ENCODE measurements around the gene MGMT. TPM values are rescaled to one million over a fixed set of nuclear protein-coding genes. Genes with fewer than 3 reads are reported as not detected.

MGMT gene
- total and polyA plus RNA-seq, 2 experiments from 2014 or later: 19.3 to 21.9 TPM

DNA sequence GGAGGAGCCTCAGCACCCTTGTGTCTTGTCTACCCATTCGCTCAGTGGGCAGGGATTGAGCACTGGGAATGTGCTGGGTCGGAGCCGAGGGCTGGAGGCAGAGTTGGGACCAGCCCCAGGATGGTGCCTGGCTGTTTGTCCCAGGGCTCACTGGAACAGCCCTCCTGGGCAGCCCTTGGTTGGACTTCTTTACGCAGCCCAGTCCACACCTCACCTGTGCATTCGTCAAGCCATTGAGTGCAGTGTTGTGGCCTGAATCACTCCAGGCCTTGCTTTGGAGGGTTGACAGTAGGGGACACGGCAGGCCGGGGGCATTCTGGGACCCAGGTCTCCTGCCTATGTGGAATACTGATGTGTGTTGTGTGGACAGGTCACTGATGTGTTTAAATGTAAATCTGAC, 229.6 kb downstream of the MGMT start:
- TF ChIP-seq STAT1 (IDR thresholded peaks at IDR 0.05; ENCODE audit: unreplicated experiment): no peak
- TF ChIP-seq EZH2phosphoT487 (IDR thresholded peaks at IDR 0.05; ENCODE audit: unreplicated experiment): no peak
- TF ChIP-seq, protein P1, sequence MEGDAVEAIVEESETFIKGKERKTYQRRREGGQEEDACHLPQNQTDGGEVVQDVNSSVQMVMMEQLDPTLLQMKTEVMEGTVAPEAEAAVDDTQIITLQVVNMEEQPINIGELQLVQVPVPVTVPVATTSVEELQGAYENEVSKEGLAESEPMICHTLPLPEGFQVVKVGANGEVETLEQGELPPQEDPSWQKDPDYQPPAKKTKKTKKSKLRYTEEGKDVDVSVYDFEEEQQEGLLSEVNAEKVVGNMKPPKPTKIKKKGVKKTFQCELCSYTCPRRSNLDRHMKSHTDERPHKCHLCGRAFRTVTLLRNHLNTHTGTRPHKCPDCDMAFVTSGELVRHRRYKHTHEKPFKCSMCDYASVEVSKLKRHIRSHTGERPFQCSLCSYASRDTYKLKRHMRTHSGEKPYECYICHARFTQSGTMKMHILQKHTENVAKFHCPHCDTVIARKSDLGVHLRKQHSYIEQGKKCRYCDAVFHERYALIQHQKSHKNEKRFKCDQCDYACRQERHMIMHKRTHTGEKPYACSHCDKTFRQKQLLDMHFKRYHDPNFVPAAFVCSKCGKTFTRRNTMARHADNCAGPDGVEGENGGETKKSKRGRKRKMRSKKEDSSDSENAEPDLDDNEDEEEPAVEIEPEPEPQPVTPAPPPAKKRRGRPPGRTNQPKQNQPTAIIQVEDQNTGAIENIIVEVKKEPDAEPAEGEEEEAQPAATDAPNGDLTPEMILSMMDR (conservative IDR thresholded peaks at IDR 0.05; ENCODE audit: low read depth in 2 of 2): no peak
- no peak for TF ChIP-seq ZNF114 (CRISPR knock-in tag; IDR thresholded peaks at IDR 0.05)
- no peak for TF ChIP-seq JUNB (IDR thresholded peaks at IDR 0.05; ENCODE audit: unreplicated experiment)
- TF ChIP-seq, protein P2, sequence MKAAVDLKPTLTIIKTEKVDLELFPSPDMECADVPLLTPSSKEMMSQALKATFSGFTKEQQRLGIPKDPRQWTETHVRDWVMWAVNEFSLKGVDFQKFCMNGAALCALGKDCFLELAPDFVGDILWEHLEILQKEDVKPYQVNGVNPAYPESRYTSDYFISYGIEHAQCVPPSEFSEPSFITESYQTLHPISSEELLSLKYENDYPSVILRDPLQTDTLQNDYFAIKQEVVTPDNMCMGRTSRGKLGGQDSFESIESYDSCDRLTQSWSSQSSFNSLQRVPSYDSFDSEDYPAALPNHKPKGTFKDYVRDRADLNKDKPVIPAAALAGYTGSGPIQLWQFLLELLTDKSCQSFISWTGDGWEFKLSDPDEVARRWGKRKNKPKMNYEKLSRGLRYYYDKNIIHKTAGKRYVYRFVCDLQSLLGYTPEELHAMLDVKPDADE (IDR thresholded peaks at IDR 0.05): no peak
- TF ChIP-seq NANOG (IDR thresholded peaks at IDR 0.05; ENCODE audit: borderline replicate concordance): no peak
- no peak for TF ChIP-seq EZH2 (IDR thresholded peaks at IDR 0.05; ENCODE audit: low read depth, unreplicated experiment)
- TF ChIP-seq, protein P3, sequence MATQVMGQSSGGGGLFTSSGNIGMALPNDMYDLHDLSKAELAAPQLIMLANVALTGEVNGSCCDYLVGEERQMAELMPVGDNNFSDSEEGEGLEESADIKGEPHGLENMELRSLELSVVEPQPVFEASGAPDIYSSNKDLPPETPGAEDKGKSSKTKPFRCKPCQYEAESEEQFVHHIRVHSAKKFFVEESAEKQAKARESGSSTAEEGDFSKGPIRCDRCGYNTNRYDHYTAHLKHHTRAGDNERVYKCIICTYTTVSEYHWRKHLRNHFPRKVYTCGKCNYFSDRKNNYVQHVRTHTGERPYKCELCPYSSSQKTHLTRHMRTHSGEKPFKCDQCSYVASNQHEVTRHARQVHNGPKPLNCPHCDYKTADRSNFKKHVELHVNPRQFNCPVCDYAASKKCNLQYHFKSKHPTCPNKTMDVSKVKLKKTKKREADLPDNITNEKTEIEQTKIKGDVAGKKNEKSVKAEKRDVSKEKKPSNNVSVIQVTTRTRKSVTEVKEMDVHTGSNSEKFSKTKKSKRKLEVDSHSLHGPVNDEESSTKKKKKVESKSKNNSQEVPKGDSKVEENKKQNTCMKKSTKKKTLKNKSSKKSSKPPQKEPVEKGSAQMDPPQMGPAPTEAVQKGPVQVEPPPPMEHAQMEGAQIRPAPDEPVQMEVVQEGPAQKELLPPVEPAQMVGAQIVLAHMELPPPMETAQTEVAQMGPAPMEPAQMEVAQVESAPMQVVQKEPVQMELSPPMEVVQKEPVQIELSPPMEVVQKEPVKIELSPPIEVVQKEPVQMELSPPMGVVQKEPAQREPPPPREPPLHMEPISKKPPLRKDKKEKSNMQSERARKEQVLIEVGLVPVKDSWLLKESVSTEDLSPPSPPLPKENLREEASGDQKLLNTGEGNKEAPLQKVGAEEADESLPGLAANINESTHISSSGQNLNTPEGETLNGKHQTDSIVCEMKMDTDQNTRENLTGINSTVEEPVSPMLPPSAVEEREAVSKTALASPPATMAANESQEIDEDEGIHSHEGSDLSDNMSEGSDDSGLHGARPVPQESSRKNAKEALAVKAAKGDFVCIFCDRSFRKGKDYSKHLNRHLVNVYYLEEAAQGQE (IDR thresholded peaks at IDR 0.05; ENCODE audit: unreplicated experiment): no peak
- no peak for TF ChIP-seq CREB1 (CRISPR knock-in tag; IDR thresholded peaks at IDR 0.05; ENCODE audit: low read depth)
- TF ChIP-seq ZNF331 (CRISPR knock-in tag; IDR thresholded peaks at IDR 0.05; ENCODE audit: low read depth): no peak
- no peak for TF ChIP-seq POLR2AphosphoS5 (IDR thresholded peaks at IDR 0.05; ENCODE audit: low read depth)
- TF ChIP-seq, protein P4, sequence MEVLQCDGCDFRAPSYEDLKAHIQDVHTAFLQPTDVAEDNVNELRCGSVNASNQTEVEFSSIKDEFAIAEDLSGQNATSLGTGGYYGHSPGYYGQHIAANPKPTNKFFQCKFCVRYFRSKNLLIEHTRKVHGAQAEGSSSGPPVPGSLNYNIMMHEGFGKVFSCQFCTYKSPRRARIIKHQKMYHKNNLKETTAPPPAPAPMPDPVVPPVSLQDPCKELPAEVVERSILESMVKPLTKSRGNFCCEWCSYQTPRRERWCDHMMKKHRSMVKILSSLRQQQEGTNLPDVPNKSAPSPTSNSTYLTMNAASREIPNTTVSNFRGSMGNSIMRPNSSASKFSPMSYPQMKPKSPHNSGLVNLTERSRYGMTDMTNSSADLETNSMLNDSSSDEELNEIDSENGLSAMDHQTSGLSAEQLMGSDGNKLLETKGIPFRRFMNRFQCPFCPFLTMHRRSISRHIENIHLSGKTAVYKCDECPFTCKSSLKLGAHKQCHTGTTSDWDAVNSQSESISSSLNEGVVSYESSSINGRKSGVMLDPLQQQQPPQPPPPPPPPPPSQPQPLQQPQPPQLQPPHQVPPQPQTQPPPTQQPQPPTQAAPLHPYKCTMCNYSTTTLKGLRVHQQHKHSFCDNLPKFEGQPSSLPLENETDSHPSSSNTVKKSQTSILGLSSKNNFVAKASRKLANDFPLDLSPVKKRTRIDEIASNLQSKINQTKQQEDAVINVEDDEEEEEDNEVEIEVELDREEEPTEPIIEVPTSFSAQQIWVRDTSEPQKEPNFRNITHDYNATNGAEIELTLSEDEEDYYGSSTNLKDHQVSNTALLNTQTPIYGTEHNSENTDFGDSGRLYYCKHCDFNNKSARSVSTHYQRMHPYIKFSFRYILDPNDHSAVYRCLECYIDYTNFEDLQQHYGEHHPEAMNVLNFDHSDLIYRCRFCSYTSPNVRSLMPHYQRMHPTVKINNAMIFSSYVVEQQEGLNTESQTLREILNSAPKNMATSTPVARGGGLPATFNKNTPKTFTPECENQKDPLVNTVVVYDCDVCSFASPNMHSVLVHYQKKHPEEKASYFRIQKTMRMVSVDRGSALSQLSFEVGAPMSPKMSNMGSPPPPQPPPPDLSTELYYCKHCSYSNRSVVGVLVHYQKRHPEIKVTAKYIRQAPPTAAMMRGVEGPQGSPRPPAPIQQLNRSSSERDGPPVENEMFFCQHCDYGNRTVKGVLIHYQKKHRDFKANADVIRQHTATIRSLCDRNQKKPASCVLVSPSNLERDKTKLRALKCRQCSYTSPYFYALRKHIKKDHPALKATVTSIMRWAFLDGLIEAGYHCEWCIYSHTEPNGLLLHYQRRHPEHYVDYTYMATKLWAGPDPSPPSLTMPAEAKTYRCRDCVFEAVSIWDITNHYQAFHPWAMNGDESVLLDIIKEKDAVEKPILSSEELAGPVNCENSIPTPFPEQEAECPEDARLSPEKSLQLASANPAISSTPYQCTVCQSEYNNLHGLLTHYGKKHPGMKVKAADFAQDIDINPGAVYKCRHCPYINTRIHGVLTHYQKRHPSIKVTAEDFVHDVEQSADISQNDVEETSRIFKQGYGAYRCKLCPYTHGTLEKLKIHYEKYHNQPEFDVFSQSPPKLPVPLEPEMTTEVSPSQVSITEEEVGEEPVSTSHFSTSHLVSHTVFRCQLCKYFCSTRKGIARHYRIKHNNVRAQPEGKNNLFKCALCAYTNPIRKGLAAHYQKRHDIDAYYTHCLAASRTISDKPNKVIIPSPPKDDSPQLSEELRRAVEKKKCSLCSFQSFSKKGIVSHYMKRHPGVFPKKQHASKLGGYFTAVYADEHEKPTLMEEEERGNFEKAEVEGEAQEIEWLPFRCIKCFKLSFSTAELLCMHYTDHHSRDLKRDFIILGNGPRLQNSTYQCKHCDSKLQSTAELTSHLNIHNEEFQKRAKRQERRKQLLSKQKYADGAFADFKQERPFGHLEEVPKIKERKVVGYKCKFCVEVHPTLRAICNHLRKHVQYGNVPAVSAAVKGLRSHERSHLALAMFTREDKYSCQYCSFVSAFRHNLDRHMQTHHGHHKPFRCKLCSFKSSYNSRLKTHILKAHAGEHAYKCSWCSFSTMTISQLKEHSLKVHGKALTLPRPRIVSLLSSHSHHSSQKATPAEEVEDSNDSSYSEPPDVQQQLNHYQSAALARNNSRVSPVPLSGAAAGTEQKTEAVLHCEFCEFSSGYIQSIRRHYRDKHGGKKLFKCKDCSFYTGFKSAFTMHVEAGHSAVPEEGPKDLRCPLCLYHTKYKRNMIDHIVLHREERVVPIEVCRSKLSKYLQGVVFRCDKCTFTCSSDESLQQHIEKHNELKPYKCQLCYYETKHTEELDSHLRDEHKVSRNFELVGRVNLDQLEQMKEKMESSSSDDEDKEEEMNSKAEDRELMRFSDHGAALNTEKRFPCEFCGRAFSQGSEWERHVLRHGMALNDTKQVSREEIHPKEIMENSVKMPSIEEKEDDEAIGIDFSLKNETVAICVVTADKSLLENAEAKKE (CRISPR knock-in tag; IDR thresholded peaks at IDR 0.05): no peak

More for the DNA sequence above, 229.6 kb downstream of the MGMT start:
- no peaks in the 10 kb centered on the region; the same call in 1 of the 2 replicates for H4K20me1 ChIP-seq (replicated peaks; ENCODE audit: insufficient read depth)
- Mint-ChIP-seq H3K4me3 (no peak overlapping the region), H3K27me3 (ENCODE audit: insufficient read depth, low read depth, poor library complexity) (peaks cover 4% of the 10 kb centered on the region), H3K36me3 (ENCODE audit: low read depth) (no peaks in the 10 kb centered on the region), H3K4me1 (peaks cover 9% of the 10 kb centered on the region; the same call in 2 of the 3 replicates), H3K27ac (no peak overlapping the region), H3K9me3 (no peaks in the 10 kb centered on the region)
- no peak overlapping the region for H3K4me3 ChIP-seq
- no peak for DNase-seq (ENCODE audit: low spot score)
- no peak overlapping the region for H3K27ac ChIP-seq (ENCODE audit: low read depth)
- no peaks in the 10 kb centered on the region for H3F3A ChIP-seq (replicated peaks; ENCODE audit: low read depth)
- H2AFZ ChIP-seq: no peak overlapping the region
- H3K9me2 ChIP-seq (ENCODE audit: insufficient read depth): 0 out of 2 replicates have a peak, but pooled peaks cover 4% of the 10 kb centered on the region
- no peaks in the 10 kb centered on the region for H3K27me3 ChIP-seq (ENCODE audit: insufficient read depth)
- ATAC-seq: no peak
- H3K4me2 ChIP-seq: no peak overlapping the region
- no peaks in the 10 kb centered on the region for H3K36me3 ChIP-seq (ENCODE audit: insufficient read depth)
- no peaks in the 10 kb centered on the region for H3K4me1 ChIP-seq (ENCODE audit: insufficient read depth)
- no peaks in the 10 kb centered on the region for H3K79me2 ChIP-seq (replicated peaks; ENCODE audit: insufficient read depth)
